Hematopoietic multipotent progenitor cell treated with erythropoietin and hydrocortisone succinate and interleukin-3 and kit ligand, for 8 days (in vitro differentiated cells): Measurements from ENCODE around the gene KRTAP10-9.
"Not testable (repeated sequence)": the region's sequence is repeated elsewhere in the genome, so short reads cannot be mapped to it uniquely, and the experiment has no call there.

Experiments used
- DNase-seq: peaks from one replicate; pipeline ENCODE4 v3.0.0-alpha.2; 2015

KRTAP10-9 gene

GRCh38 chr21:44615911-44616590 lies 10.8 kb upstream of the KRTAP10-9 start:
- no peak for DNase-seq

GRCh38 chr21:44616591-44616926 lies 10.3 kb upstream of the KRTAP10-9 start:
- DNase-seq, result no peak

GRCh38 chr21:44617071-44617501 lies 9.8 kb upstream of the KRTAP10-9 start:
- no peak for DNase-seq

- peak; percentile 34 for DNase-seq
Measured at GRCh38 chr21:44618504-44618903, 8.4 kb upstream of the KRTAP10-9 start.

GRCh38 chr21:44618909-44619308 lies 8.0 kb upstream of the KRTAP10-9 start:
- DNase-seq, result no peak

DNA sequence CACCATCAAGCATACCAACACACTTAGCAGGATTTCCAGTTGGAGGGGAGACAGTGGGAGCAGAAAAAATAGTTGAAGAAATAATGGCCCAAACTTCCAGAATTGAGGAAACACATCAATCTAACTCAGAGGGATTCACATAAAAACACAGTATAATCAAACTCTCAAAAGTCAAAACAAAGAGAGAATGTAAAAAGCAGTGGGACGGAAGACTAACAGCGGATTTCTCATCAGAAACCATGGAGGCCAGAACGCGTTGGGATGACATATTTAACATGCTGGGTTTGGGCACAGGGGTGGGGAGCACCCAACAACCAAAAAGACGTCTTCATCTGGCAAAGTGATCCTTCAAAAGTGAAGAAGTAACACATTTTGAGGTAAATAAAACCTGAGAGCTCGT lies 7.0 kb upstream of the KRTAP10-9 start:
- DNase-seq, result no peak

- DNase-seq, result no peak
Measured at GRCh38 chr21:44623575-44623974, 3.3 kb upstream of the KRTAP10-9 start.

GRCh38 chr21:44625756-44626155 lies 1.1 kb upstream of the KRTAP10-9 start:
- DNase-seq, result no peak

GRCh38 chr21:44626262-44626661 lies 631 bp upstream of the KRTAP10-9 start:
- DNase-seq, result no peak

DNA sequence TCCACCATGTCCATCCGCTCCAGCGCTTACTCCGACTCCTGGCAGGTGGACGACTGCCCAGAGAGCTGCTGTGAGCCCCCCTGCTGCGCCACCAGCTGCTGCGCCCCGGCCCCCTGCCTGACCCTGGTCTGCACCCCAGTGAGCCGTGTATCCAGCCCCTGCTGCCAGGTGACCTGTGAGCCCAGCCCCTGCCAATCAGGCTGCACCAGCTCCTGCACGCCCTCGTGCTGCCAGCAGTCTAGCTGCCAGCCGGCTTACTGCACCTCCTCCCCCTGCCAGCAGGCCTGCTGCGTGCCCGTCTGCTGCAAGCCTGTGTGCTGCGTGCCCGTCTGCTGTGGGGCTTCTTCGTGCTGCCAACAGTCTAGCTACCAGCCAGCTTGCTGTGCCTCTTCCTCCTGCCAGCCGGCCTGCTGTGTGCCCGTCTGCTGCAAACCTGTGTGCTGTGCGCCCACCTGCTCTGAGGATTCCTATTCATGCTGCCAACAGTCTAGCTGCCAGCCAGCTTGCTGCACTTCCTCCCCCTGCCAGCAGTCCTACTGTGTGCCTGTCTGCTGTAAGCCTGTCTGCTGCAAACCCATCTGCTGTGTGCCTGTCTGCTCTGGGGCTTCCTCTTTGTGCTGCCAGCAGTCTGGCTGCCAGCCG lies 409 bp downstream of the KRTAP10-9 start:
- not testable (repeated sequence) for DNase-seq

- not testable (repeated sequence) for DNase-seq
Measured at GRCh38 chr21:44627831-44628233, 939 bp downstream of the KRTAP10-9 start.

- no peak for DNase-seq
Measured at GRCh38 chr21:44628707-44629391, 2.0 kb downstream of the KRTAP10-9 start.

- DNase-seq, result no peak
Measured at GRCh38 chr21:44630440-44630839, 3.5 kb downstream of the KRTAP10-9 start.

GRCh38 chr21:44632067-44632466 lies 5.2 kb downstream of the KRTAP10-9 start:
- no peak for DNase-seq

- DNase-seq, result no peak
Measured at GRCh38 chr21:44636209-44637017, 9.5 kb downstream of the KRTAP10-9 start.

DNA sequence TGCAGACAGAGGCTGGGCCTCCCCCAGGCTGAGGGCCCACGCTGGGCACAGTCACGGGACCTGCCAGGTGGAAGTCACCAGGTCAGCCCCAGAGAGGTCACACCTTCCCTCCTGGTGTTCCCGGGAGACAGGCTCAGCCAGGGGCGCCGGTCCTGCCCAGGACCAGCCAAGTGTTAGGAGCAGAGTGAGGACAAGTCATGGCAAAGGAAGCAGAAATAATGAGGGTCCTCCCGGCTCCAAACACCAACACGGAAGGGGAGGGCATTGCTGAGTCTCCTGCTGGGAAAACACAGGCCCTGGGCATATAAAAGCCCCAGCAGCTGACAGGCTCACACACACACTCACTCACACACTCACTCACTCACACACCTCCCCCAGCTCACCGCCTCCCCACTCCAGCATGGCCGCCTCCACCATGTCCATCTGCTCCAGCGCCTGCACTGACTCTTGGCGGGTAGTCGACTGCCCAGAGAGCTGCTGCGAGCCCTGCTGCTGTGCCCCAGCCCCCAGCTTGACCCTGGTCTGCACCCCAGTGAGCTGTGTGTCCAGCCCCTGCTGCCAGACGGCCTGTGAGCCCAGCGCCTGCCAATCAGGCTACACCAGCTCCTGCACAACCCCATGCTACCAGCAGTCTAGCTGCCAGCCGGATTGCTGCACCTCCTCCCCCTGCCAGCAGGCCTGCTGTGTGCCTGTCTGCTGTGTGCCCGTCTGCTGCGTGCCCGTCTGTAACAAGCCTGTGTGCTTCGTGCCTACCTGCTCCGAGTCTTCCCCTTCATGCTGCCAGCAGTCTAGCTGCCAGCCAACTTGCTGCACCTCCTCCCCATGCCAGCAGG lies 10.3 kb downstream of the KRTAP10-9 start, which contains the start of gene KRTAP10-10:
Gene KRTAP10-10, plus strand, starts transcription at position 339 of the 833 bp plus-strand sequence. Its CDS starts 62 bp downstream, at position 401.
- DNase-seq, result no peak

DNA sequence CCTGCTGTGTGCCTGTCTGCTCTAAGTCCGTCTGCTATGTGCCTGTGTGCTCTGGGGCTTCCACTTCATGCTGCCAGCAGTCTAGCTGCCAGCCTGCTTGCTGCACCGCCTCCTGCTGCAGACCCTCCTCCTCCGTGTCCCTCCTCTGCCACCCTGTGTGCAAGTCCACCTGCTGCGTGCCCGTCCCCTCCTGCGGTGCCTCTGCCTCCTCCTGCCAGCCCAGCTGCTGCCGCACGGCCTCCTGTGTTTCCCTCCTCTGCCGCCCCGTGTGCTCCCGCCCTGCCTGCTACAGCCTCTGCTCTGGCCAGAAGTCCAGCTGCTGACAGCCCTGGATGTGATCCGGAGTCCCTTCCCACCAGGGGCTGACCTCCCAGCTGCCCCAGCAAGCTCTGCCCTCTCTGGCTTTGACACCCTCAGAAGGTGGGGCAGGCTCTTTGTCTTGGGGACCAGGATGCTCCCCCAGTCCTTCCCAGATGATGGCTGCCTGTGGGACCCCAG lies 11.0 kb downstream of the KRTAP10-9 start:
- DNase-seq, result not testable (repeated sequence)

- not testable (repeated sequence) for DNase-seq
Measured at GRCh38 chr21:44638506-44639330, 11.8 kb downstream of the KRTAP10-9 start.

DNA sequence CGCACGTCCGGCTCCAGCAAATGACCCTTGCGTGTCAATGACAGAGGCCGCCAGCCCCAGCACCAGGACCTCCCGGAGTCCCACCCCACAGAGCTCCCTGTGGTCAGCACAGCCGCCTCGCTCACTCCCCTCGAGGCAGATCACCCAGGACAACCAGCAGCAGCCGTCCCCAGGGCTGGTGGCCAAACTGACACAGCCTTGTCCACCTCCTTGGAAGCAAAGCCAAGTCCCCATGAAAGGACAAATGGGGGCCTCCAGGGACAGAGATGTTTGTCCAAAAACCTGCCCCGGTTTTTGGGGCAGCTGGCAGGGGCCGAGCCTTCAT lies 12.4 kb downstream of the KRTAP10-9 start:
- DNase-seq, result no peak

- DNase-seq, result no peak
Measured at GRCh38 chr21:44640761-44641160, 13.9 kb downstream of the KRTAP10-9 start.

- DNase-seq, result no peak
Measured at GRCh38 chr21:44643741-44644310, 16.9 kb downstream of the KRTAP10-9 start.
